MV-4-11 (cell line): ENCODE data around the gene RRP1.

Experiments used
- DNase-seq: peaks from one replicate; lab custom pipeline; 2025; lab: John Stamatoyannopoulos, UW

The RRP1 gene

GRCh38 chr21:43777953-43778352, 11.4 kb upstream of the RRP1 start:
- no peak for DNase-seq

- DNase-seq: peak; percentile 86
Observed at GRCh38 chr21:43778469-43779335, 10.7 kb upstream of the RRP1 start.

GRCh38 chr21:43779660-43780059, 9.7 kb upstream of the RRP1 start:
- DNase-seq: peak; percentile 38

GRCh38 chr21:43781846-43782245, 7.5 kb upstream of the RRP1 start:
- no peak for DNase-seq

- no peak for DNase-seq
Observed at GRCh38 chr21:43782431-43783097, 6.8 kb upstream of the RRP1 start.

GRCh38 chr21:43783098-43783700, 6.2 kb upstream of the RRP1 start:
- DNase-seq: peak; percentile 61

GRCh38 chr21:43785134-43785533, 4.2 kb upstream of the RRP1 start:
- DNase-seq: no peak

- no peak for DNase-seq
Observed at GRCh38 chr21:43786300-43786806, 3.0 kb upstream of the RRP1 start.

- DNase-seq: no peak
Observed at GRCh38 chr21:43786807-43787440, 2.5 kb upstream of the RRP1 start.

GRCh38 chr21:43790010-43790524, 690 bp downstream of the RRP1 start:
- DNase-seq: no peak

- no peak for DNase-seq
Observed at GRCh38 chr21:43792406-43792805, 3.0 kb downstream of the RRP1 start.

- DNase-seq: no peak
Observed at GRCh38 chr21:43793243-43793642, 3.9 kb downstream of the RRP1 start.

- DNase-seq: no peak
Observed at GRCh38 chr21:43794311-43794710, 4.9 kb downstream of the RRP1 start.

- DNase-seq: no peak
Observed at GRCh38 chr21:43794857-43795256, 5.5 kb downstream of the RRP1 start.

- no peak for DNase-seq
Observed at GRCh38 chr21:43797415-43797814, 8.0 kb downstream of the RRP1 start.

- DNase-seq: no peak
Observed at GRCh38 chr21:43797925-43798715, 8.7 kb downstream of the RRP1 start.

- DNase-seq: no peak
Observed at GRCh38 chr21:43799301-43799840, 10.0 kb downstream of the RRP1 start.

- no peak for DNase-seq
Observed at GRCh38 chr21:43800124-43800523, 10.7 kb downstream of the RRP1 start.

GRCh38 chr21:43800566-43800965, 11.2 kb downstream of the RRP1 start:
- DNase-seq: no peak

- DNase-seq: no peak
Observed at GRCh38 chr21:43801006-43801783, 11.8 kb downstream of the RRP1 start.
